NOMO-1 (cell line): ENCODE measurements around the gene ADAMTSL1.

Experiments used
- DNase-seq, 2 experiments: peaks; one replicate each; lab custom pipeline; 2025; ENCODE audit not compliant: unreplicated experiment in 2 of 2; lab: John Stamatoyannopoulos, UW

The ADAMTSL1 gene

GRCh38 chr9:18798106-18798505, 324.2 kb downstream of the ADAMTSL1 start:
- no peak for DNase-seq

- DNase-seq: no peak
Measured at GRCh38 chr9:18798508-18799290, 324.7 kb downstream of the ADAMTSL1 start.

GRCh38 chr9:18799428-18799827, 325.5 kb downstream of the ADAMTSL1 start:
- DNase-seq: no peak

GRCh38 chr9:18800579-18800978, 326.6 kb downstream of the ADAMTSL1 start:
- no peak for DNase-seq

GRCh38 chr9:18805386-18805785, 331.4 kb downstream of the ADAMTSL1 start:
- no peak for DNase-seq

- DNase-seq: no peak
Measured at GRCh38 chr9:18806232-18807080, 332.5 kb downstream of the ADAMTSL1 start.

- no peak for DNase-seq
Measured at GRCh38 chr9:18810581-18810980, 336.6 kb downstream of the ADAMTSL1 start.

- DNase-seq: no peak
Measured at GRCh38 chr9:18811171-18811570, 337.2 kb downstream of the ADAMTSL1 start.

GRCh38 chr9:18819418-18819817, 345.5 kb downstream of the ADAMTSL1 start:
- DNase-seq: no peak

- no peak for DNase-seq
Measured at GRCh38 chr9:18820566-18821095, 346.7 kb downstream of the ADAMTSL1 start.

GRCh38 chr9:18821788-18822187, 347.8 kb downstream of the ADAMTSL1 start:
- no peak for DNase-seq

GRCh38 chr9:18822850-18823249, 348.9 kb downstream of the ADAMTSL1 start:
- DNase-seq: no peak

GRCh38 chr9:18824095-18824666, 350.2 kb downstream of the ADAMTSL1 start:
- no peak for DNase-seq

GRCh38 chr9:18825656-18826170, 351.8 kb downstream of the ADAMTSL1 start:
- DNase-seq: no peak

GRCh38 chr9:18826248-18826647, 352.3 kb downstream of the ADAMTSL1 start:
- no peak for DNase-seq

- no peak for DNase-seq
Measured at GRCh38 chr9:18829066-18829465, 355.1 kb downstream of the ADAMTSL1 start.

GRCh38 chr9:18829873-18830272, 355.9 kb downstream of the ADAMTSL1 start:
- no peak for DNase-seq

- no peak for DNase-seq
Measured at GRCh38 chr9:18834740-18835361, 360.9 kb downstream of the ADAMTSL1 start.

- DNase-seq: no peak
Measured at GRCh38 chr9:18837402-18837801, 363.4 kb downstream of the ADAMTSL1 start.

- DNase-seq: no peak
Measured at GRCh38 chr9:18847576-18848275, 373.8 kb downstream of the ADAMTSL1 start.
